ENCODE data around the gene CCDC12.

The CCDC12 gene

DNA sequence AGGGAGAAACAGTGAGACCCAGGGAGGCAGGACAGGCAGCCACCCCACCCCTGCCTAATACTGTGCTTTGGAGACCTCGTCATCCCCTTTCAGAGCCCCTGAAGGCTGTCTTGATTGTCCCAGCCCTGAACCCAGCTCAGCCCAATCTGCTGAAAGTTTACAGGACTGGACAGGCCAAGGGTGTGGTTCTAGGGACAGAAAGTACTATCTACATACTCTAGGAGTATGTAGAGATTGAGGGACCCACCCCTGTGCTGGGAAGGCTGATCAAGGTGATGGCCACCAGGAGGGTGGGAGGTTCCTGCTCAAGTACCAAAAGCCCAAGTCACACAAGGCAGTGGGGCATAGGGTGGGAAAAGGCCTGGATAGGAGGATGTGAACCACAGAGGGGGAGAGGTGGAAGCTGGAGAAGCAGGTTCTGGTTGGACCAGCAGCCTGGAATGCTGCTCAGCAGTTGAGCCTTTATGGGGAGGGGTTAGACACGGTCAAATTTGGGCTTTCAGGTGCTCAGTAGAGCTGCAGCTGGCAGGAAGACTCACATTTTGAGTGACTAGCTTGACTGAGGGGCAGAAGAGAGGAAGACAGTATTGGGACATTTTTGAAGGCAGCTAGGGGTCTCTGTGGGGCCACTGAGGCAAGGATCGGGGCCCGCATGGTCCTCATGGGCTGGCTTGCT, 9.6 kb upstream of the CCDC12 start:
- no peak for DNase-seq (ENCODE audit: low read depth)
- no peak for TF ChIP-seq CTCF (IDR thresholded peaks at IDR 0.05; ENCODE audit: low read depth, low read length, missing control alignments)
- no peak overlapping the region for H3K4me3 ChIP-seq (ENCODE audit: low read depth, low read length)

DNA sequence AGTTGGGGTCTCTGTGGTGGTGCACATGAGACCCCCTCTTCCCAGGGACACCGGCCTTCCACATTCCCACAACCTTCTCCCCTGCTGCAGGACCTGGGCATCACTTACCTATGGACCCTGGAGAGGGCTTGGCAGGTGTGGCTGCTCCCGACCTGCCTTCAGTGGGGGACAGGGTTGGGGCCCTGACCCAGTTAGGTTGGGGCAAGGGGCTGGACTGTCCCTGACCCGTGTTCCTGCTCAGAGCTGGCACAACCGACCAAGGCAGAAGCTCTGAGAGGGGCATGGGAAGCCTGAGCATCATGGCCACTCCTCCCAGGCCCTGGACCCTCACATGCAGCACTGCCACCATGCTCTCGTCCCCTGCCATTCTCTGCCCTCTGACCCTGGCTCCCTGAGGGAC, 9.0 kb upstream of the CCDC12 start:
- TF ChIP-seq CTCF (IDR thresholded peaks at IDR 0.05; ENCODE audit: low read depth, low read length, missing control alignments) = no peak
- DNase-seq (ENCODE audit: low read depth) = no peak
- no peak overlapping the region for H3K4me3 ChIP-seq (ENCODE audit: low read depth, low read length)

DNA sequence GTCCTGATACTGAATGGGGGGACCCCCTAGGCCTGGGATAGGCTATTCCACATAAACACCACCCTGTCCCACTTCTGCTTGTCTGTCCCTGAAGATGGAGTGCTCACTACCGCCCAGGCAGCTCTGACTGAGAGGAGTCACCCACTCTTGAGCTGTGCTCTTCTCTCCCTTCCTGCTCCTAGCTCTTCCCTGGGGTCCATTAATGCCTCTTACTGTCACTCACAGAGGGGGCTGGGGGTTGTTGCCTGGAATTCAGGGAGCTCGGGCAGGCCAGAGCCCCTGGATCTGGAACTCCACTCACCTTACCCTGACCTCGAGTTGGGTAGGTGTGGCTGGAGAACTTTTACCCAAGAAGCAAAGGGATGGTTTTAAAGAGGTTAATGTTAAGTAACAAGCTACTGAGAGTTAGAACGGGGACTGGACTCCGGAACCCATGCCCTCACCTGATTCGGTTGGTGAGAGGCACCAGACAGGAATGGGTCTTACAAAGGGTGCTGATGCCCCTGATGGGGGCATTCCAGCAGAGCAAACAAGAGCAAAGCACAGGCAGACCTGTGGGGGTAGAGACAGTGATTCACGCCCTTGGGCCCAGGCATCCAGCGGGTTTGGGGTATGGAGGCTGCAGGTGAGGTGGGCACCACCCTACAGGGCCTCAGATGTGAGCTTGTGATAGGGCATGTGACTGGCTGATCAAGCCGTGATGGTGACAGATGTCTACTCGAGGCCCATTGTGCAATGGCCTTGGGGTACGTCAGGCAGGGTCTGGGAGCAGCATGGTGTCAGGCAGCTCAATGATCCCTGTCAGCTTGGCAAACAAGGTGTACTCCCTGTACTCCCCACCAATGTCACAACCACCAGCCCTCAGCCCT, 8.3 kb upstream of the CCDC12 start:
- no peak for TF ChIP-seq CTCF (IDR thresholded peaks at IDR 0.05; ENCODE audit: low read depth, low read length, missing control alignments)
- no peak for DNase-seq (ENCODE audit: low read depth)
- no peak overlapping the region for H3K4me3 ChIP-seq (ENCODE audit: low read depth, low read length)

- no peak for TF ChIP-seq CTCF (IDR thresholded peaks at IDR 0.05; ENCODE audit: low read depth, low read length, missing control alignments)
- H3K4me3 ChIP-seq (ENCODE audit: low read depth, low read length) = no peak overlapping the region
- no peak for DNase-seq (ENCODE audit: low read depth)
These were observed 6.0 kb upstream of the CCDC12 start for GRCh38 chr3:46982546-46982945.

GRCh38 chr3:46981932-46982471, 5.5 kb upstream of the CCDC12 start:
- no peak overlapping the region for H3K4me3 ChIP-seq (ENCODE audit: low read depth, low read length)
- no peak for DNase-seq (ENCODE audit: low read depth)
- TF ChIP-seq CTCF (IDR thresholded peaks at IDR 0.05; ENCODE audit: low read depth, low read length, missing control alignments) = no peak

DNA sequence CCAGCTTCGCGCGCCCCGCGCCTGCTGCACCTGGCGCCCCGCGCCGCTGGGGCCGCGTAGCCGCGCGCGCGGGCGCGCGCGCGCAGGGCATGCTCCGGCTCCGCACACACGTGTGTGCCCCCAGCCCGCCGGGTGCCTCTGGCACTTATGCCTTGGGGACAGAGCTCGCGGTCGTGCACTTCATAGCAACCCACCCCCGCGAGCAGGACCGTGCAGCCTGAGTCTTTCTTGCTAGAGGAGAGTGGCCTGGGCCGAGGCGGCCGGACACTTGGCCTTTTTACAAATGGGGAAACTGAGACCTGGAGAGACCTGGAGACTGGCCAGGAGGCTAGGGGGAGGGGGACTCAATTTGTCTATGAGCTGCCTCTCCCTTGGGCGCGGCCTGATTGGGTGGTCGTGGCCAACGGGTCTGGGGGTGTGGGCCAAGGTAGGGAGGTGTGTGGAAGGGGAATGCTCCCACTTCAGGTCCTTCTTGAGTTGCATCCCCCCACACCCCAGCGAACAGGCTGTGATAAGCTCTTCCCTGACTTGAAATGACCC, 3.5 kb upstream of the CCDC12 start:
- TF ChIP-seq CTCF (IDR thresholded peaks at IDR 0.05; ENCODE audit: low read depth, low read length, missing control alignments) = no peak

More for the DNA sequence above, 3.5 kb upstream of the CCDC12 start:
- H3K4me3 ChIP-seq (ENCODE audit: low read depth, low read length) = peak overlapping the region; percentile 89
- DNase-seq (ENCODE audit: low read depth) = no peak
